ENCODE data around the gene MRFAP1L1.

Gene MRFAP1L1

DNA sequence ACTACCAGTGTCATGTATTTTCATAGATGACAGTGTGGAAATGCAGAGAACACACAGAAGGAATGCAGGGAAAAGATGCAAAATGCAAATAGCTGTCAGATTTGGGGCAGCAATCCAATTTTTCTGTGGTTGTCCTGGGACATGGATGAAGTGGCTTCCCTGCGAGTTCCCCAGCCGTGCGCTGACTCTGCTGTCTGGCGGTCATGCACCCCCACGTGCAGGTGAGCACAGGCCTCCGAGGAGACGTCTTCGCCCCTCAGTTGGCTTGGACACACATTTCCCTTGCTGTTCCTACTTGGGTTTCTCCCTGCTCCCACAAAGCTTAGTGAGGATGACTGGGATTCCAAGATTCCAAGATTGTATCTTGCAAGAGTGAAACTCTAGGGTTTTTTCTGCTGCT lies 30.7 kb upstream of the MRFAP1L1 start (continued):
- TF ChIP-seq, protein P1, sequence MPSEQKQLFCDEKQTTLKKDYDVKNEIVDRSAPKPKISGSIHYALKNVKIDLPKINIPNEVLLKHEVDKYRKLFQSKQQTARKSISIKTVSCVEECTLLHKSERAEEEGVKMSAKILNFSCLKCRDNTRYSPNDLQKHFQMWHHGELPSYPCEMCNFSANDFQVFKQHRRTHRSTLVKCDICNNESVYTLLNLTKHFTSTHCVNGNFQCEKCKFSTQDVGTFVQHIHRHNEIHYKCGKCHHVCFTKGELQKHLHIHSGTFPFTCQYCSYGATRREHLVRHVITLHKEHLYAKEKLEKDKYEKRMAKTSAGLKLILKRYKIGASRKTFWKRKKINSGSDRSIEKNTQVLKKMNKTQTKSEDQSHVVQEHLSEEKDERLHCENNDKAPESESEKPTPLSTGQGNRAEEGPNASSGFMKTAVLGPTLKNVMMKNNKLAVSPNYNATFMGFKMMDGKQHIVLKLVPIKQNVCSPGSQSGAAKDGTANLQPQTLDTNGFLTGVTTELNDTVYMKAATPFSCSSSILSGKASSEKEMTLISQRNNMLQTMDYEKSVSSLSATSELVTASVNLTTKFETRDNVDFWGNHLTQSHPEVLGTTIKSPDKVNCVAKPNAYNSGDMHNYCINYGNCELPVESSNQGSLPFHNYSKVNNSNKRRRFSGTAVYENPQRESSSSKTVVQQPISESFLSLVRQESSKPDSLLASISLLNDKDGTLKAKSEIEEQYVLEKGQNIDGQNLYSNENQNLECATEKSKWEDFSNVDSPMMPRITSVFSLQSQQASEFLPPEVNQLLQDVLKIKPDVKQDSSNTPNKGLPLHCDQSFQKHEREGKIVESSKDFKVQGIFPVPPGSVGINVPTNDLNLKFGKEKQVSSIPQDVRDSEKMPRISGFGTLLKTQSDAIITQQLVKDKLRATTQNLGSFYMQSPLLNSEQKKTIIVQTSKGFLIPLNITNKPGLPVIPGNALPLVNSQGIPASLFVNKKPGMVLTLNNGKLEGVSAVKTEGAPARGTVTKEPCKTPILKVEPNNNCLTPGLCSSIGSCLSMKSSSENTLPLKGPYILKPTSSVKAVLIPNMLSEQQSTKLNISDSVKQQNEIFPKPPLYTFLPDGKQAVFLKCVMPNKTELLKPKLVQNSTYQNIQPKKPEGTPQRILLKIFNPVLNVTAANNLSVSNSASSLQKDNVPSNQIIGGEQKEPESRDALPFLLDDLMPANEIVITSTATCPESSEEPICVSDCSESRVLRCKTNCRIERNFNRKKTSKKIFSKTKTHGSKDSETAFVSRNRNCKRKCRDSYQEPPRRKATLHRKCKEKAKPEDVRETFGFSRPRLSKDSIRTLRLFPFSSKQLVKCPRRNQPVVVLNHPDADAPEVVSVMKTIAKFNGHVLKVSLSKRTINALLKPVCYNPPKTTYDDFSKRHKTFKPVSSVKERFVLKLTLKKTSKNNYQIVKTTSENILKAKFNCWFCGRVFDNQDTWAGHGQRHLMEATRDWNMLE (tag by site-specific recombination; conservative IDR thresholded peaks at IDR 0.05; ENCODE audit: low read depth): no peak
- TF ChIP-seq ZNF239 (tag by site-specific recombination; IDR thresholded peaks at IDR 0.05) (no peak), REPIN1 (tag by site-specific recombination; IDR thresholded peaks at IDR 0.05; ENCODE audit: low read depth) (no peak), SALL2 (tag by site-specific recombination; IDR thresholded peaks at IDR 0.05; ENCODE audit: borderline replicate concordance) (no peak), ZNF785 (tag by site-specific recombination; IDR thresholded peaks at IDR 0.05) (no peak), OVOL3 (tag by site-specific recombination; IDR thresholded peaks at IDR 0.05) (no peak), ZNF10 (tag by site-specific recombination; IDR thresholded peaks at IDR 0.05) (no peak), ZNF837 (tag by site-specific recombination; IDR thresholded peaks at IDR 0.05) (no peak), ZNF777 (tag by site-specific recombination; IDR thresholded peaks at IDR 0.05; ENCODE audit: borderline replicate concordance) (no peak)
- TF ChIP-seq, protein P2, sequence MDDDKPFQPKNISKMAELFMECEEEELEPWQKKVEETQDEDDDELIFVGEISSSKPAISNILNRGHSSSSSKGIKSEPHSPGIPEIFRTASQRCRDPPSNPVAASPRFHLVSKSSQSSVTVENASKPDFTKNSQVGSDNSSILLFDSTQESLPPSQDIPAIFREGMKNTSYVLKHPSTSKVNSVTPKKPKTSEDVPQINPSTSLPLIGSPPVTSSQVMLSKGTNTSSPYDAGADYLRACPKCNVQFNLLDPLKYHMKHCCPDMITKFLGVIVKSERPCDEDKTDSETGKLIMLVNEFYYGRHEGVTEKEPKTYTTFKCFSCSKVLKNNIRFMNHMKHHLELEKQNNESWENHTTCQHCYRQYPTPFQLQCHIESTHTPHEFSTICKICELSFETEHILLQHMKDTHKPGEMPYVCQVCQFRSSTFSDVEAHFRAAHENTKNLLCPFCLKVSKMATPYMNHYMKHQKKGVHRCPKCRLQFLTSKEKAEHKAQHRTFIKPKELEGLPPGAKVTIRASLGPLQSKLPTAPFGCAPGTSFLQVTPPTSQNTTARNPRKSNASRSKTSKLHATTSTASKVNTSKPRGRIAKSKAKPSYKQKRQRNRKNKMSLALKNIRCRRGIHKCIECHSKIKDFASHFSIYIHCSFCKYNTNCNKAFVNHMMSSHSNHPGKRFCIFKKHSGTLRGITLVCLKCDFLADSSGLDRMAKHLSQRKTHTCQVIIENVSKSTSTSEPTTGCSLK (tag by site-specific recombination; IDR thresholded peaks at IDR 0.05): no peak
- TF ChIP-seq, protein P3, sequence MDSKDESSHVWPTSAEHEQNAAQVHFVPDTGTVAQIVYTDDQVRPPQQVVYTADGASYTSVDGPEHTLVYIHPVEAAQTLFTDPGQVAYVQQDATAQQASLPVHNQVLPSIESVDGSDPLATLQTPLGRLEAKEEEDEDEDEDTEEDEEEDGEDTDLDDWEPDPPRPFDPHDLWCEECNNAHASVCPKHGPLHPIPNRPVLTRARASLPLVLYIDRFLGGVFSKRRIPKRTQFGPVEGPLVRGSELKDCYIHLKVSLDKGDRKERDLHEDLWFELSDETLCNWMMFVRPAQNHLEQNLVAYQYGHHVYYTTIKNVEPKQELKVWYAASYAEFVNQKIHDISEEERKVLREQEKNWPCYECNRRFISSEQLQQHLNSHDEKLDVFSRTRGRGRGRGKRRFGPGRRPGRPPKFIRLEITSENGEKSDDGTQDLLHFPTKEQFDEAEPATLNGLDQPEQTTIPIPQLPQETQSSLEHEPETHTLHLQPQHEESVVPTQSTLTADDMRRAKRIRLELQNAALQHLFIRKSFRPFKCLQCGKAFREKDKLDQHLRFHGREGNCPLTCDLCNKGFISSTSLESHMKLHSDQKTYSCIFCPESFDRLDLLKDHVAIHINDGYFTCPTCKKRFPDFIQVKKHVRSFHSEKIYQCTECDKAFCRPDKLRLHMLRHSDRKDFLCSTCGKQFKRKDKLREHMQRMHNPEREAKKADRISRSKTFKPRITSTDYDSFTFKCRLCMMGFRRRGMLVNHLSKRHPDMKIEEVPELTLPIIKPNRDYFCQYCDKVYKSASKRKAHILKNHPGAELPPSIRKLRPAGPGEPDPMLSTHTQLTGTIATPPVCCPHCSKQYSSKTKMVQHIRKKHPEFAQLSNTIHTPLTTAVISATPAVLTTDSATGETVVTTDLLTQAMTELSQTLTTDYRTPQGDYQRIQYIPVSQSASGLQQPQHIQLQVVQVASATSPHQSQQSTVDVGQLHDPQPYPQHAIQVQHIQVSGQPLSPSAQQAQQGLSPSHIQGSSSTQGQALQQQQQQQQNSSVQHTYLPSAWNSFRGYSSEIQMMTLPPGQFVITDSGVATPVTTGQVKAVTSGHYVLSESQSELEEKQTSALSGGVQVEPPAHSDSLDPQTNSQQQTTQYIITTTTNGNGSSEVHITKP (tag by site-specific recombination; IDR thresholded peaks at IDR 0.05): no peak
- TF ChIP-seq, protein P4, sequence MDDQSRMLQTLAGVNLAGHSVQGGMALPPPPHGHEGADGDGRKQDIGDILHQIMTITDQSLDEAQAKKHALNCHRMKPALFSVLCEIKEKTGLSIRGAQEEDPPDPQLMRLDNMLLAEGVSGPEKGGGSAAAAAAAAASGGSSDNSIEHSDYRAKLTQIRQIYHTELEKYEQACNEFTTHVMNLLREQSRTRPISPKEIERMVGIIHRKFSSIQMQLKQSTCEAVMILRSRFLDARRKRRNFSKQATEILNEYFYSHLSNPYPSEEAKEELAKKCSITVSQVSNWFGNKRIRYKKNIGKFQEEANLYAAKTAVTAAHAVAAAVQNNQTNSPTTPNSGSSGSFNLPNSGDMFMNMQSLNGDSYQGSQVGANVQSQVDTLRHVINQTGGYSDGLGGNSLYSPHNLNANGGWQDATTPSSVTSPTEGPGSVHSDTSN (CRISPR knock-in tag; IDR thresholded peaks at IDR 0.05): no peak
- TF ChIP-seq, protein P5, sequence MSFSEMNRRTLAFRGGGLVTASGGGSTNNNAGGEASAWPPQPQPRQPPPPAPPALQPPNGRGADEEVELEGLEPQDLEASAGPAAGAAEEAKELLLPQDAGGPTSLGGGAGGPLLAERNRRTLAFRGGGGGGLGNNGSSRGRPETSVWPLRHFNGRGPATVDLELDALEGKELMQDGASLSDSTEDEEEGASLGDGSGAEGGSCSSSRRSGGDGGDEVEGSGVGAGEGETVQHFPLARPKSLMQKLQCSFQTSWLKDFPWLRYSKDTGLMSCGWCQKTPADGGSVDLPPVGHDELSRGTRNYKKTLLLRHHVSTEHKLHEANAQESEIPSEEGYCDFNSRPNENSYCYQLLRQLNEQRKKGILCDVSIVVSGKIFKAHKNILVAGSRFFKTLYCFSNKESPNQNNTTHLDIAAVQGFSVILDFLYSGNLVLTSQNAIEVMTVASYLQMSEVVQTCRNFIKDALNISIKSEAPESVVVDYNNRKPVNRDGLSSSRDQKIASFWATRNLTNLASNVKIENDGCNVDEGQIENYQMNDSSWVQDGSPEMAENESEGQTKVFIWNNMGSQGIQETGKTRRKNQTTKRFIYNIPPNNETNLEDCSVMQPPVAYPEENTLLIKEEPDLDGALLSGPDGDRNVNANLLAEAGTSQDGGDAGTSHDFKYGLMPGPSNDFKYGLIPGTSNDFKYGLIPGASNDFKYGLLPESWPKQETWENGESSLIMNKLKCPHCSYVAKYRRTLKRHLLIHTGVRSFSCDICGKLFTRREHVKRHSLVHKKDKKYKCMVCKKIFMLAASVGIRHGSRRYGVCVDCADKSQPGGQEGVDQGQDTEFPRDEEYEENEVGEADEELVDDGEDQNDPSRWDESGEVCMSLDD (tag by site-specific recombination; IDR thresholded peaks at IDR 0.05): no peak
- TF ChIP-seq, protein P6, sequence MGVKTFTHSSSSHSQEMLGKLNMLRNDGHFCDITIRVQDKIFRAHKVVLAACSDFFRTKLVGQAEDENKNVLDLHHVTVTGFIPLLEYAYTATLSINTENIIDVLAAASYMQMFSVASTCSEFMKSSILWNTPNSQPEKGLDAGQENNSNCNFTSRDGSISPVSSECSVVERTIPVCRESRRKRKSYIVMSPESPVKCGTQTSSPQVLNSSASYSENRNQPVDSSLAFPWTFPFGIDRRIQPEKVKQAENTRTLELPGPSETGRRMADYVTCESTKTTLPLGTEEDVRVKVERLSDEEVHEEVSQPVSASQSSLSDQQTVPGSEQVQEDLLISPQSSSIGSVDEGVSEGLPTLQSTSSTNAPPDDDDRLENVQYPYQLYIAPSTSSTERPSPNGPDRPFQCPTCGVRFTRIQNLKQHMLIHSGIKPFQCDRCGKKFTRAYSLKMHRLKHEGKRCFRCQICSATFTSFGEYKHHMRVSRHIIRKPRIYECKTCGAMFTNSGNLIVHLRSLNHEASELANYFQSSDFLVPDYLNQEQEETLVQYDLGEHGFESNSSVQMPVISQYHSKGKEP (tag by site-specific recombination; IDR thresholded peaks at IDR 0.05): no peak

Data from HEK293 (cell line).